ENCODE data around the gene CCL27. TPM values are rescaled to one million over a fixed set of nuclear protein-coding genes. Genes with fewer than 3 reads are reported as not detected.
"Not testable (repeated sequence)": the region's sequence is repeated elsewhere in the genome, so short reads cannot be mapped to it uniquely, and the experiment has no call there.

Gene CCL27
- total RNA-seq, 2 donors from 2014 or later, result 1.4 to 3.7 TPM

GRCh38 chr9:34652602-34653000 lies 9.9 kb downstream of the CCL27 start:
- no peak overlapping the region for H3K27ac Mint-ChIP-seq
- no peaks in the 10 kb centered on the region for H3K27me3 Mint-ChIP-seq (ENCODE audit: low read depth)
- H3K9me3 Mint-ChIP-seq, result no peaks in the 10 kb centered on the region
- ATAC-seq (replicated peaks in 1 of 2), result no peak
- no peak for DNase-seq
- H3K36me3 Mint-ChIP-seq (ENCODE audit: insufficient read depth in 2 of 2), result peaks cover 2 to 7% of the 10 kb centered on the region in 2 donors
- H3K4me3 Mint-ChIP-seq, result peak overlapping the region in 1 of 2 donors; percentile 55
- peaks cover 27% of the 10 kb centered on the region for H3K4me1 Mint-ChIP-seq (ENCODE audit: low read depth)

GRCh38 chr9:34651876-34652601 lies 10.4 kb downstream of the CCL27 start, which contains the start of gene IL11RA:
Gene IL11RA (plus strand): TSS chr9:34652185. CDS start chr9:34655218, 3,033 bp downstream.
- Mint-ChIP-seq H3K27me3 (ENCODE audit: low read depth) (no peaks in the 10 kb centered on the region), H3K9me3 (no peaks in the 10 kb centered on the region), H3K36me3 (ENCODE audit: insufficient read depth in 2 of 2) (peaks cover 3 to 7% of the 10 kb centered on the region in 2 donors), H3K4me3 (peak within 1 kb of the TSS; percentile 33 to 55), H3K27ac (peak within 1 kb of the TSS; percentile 3), H3K4me1 (ENCODE audit: low read depth) (peaks cover 32% of the 10 kb centered on the region)
- peak; percentile 88 to 91 for ATAC-seq (replicated peaks in 1 of 2)
- DNase-seq, result peak; percentile 63 to 70

DNA sequence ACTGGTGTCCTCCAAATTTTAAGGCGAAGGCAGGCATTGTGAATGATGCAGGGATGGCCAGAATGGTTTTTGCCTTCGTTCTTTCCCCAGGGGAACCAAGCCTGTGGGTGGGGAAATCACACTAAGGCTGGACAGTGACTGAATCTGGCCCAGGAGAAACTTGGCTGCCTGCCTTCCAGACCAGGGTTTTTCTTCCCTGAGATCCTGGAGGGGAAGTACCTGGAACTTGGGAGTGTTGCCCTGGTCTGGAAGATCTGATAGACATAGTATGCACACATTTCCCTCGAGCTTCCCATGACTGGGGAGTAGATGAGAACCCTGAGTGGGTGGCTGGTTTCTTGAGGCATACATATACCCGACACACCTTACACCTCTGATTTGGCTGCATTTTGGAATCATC lies 11.1 kb downstream of the CCL27 start:
- no peak for ATAC-seq (replicated peaks in 1 of 2)
- Mint-ChIP-seq H3K4me1 (ENCODE audit: low read depth) (peaks cover 33% of the 10 kb centered on the region), H3K27ac (no peak overlapping the region)

DNA sequence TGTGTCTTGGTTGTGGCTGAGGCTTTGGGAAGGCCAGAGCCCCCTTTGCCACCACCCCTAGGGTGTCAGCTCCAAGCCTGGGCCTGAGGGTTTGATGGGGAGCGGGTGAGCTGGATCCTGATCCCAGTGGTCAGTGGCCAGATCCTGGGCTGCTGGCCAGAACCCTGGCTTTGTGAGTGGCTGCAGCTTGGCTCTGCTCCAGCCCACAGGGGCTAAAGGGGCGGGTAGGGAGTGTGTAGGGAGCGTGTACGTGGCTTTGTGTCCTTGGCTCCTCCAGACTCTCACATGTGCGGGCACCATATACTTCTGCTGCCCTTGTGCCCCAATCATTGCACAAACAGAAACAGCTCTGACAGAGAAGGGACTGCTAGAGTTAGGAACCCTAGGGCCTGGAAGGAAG lies 11.6 kb downstream of the CCL27 start:
- DNase-seq (no peak), ATAC-seq (replicated peaks in 1 of 2) (no peak)
- Mint-ChIP-seq H3K36me3 (ENCODE audit: insufficient read depth in 2 of 2) (peaks cover 3 to 7% of the 10 kb centered on the region in 2 donors), H3K4me1 (ENCODE audit: low read depth) (peaks cover 38% of the 10 kb centered on the region), H3K27me3 (ENCODE audit: low read depth) (no peaks in the 10 kb centered on the region), H3K9me3 (no peaks in the 10 kb centered on the region), H3K27ac (no peak overlapping the region), H3K4me3 (no peak overlapping the region)

More for the DNA sequence above, 11.1 kb downstream of the CCL27 start:
- Mint-ChIP-seq H3K9me3 (no peaks in the 10 kb centered on the region), H3K27me3 (ENCODE audit: low read depth) (no peaks in the 10 kb centered on the region), H3K4me3 (no peak overlapping the region), H3K36me3 (ENCODE audit: insufficient read depth in 2 of 2) (peaks cover 3 to 7% of the 10 kb centered on the region in 2 donors)
- DNase-seq, result no peak

DNA sequence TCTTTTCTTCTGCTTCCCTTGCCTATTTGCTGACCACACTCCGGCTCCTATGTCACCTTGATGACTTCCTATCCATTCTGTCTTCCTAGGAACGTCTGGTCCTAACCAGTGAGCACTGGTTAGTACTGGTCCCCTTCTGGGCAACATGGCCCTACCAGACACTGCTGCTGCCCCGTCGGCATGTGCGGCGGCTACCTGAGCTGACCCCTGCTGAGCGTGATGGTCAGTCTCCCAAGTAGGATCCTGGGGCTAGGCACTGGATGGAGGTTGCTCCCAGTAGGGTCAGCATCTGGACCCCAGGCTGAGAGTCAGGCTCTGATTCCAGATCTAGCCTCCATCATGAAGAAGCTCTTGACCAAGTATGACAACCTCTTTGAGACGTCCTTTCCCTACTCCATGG lies 13.8 kb downstream of the CCL27 start:
- DNase-seq, result no peak
- Mint-ChIP-seq H3K27me3 (ENCODE audit: low read depth) (no peaks in the 10 kb centered on the region), H3K4me3 (peak overlapping the region; percentile 7 to 92), H3K9me3 (no peaks in the 10 kb centered on the region), H3K27ac (peak overlapping the region; percentile 11), H3K36me3 (ENCODE audit: insufficient read depth in 2 of 2) (peaks cover 3 to 7% of the 10 kb centered on the region in 2 donors), H3K4me1 (ENCODE audit: low read depth) (peaks cover 39% of the 10 kb centered on the region)
- no peak for ATAC-seq (replicated peaks in 1 of 2)

DNA sequence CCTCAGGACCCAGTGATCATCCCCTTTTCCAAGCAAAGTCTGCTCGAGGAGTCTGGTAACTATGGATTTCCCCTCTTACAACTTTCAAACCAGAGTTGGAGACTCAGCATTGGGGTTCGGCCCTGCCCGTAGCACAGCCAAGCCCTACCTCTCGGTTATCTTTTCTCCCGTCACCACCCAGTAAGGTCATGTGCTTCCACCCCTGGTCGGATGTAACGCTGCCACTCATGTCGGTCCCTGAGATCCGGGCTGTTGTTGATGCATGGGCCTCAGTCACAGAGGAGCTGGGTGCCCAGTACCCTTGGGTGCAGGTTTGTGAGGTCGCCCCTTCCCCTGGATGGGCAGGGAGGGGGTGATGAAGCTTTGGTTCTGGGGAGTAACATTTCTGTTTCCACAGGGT lies 14.8 kb downstream of the CCL27 start:
- Mint-ChIP-seq H3K4me3 (peak overlapping the region; percentile 92 to 93), H3K36me3 (ENCODE audit: insufficient read depth in 2 of 2) (peaks cover 3 to 7% of the 10 kb centered on the region in 2 donors), H3K4me1 (ENCODE audit: low read depth) (peaks cover 31% of the 10 kb centered on the region), H3K27ac (peak overlapping the region; percentile 77), H3K9me3 (no peaks in the 10 kb centered on the region), H3K27me3 (ENCODE audit: low read depth) (no peaks in the 10 kb centered on the region)
- no peak for ATAC-seq (replicated peaks in 1 of 2)
- DNase-seq, result peak in 1 of 2 donors; percentile 9

DNA sequence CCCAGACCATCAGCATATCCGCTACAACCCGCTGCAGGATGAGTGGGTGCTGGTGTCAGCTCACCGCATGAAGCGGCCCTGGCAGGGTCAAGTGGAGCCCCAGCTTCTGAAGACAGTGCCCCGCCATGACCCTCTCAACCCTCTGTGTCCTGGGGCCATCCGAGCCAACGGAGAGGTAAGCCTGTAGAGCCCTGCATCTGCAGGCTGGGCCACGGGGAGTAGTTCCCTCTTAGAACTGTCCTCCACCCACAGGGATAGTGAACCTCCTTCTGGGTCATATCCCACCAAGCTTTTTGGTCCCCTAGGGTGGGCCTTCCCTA lies 15.4 kb downstream of the CCL27 start:
- Mint-ChIP-seq H3K4me1 (ENCODE audit: low read depth) (peaks cover 25% of the 10 kb centered on the region), H3K9me3 (no peaks in the 10 kb centered on the region), H3K27ac (peak overlapping the region; percentile 77), H3K36me3 (ENCODE audit: insufficient read depth in 2 of 2) (peaks cover 3 to 7% of the 10 kb centered on the region in 2 donors), H3K27me3 (ENCODE audit: low read depth) (no peaks in the 10 kb centered on the region), H3K4me3 (peak overlapping the region; percentile 92 to 93)
- DNase-seq (no peak), ATAC-seq (replicated peaks in 1 of 2) (no peak)

DNA sequence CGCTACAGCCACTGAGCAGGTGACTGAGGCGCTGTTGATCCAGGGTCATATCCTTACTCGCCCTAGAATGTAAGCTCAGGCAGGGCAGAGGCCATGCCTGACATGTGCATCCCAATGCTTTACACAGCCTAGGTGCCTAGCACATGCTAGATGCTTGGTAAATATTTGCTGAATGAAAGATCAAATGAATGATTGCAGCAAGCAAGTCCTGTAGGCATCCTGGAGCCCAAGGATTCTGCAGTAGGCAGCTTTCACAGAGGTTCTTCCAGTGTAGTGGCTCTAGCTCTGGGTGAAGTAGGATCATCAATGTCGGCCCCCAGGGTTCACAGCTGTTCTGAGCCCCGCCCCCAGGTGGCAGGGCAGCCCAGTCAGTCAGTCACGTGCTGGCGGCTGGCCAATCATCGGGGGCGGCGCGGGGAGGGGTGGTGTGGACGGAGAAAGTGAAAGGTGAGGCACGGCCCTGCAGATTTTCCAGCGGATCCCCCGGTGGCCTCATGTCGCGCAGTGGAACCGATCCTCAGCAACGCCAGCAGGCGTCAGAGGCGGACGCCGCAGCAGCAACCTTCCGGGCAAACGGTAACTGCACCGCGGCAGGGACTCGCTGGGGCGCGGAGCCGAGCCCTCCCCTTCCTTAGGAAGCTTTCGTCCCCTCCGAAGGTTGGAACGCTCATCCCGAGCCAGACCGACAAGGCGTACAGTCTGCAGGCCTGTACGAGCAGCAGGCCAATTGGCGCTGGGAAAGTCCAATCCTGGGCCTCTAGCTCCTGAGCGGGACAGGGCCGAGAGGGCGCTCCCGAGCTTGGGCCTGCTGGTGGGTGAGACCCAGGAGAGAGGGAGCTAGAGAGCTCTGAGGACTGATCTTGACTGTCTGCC lies 16.0 kb downstream of the CCL27 start, which contains the start of gene GALT:
GALT (plus strand) TSS at position 465 of the 873 bp plus-strand sequence; CDS start at position 495, 30 bp downstream.
- Mint-ChIP-seq H3K36me3 (ENCODE audit: insufficient read depth in 2 of 2) (peaks cover 3 to 7% of the 10 kb centered on the region in 2 donors), H3K4me3 (peak within 1 kb of the TSS; percentile 92 to 93), H3K4me1 (ENCODE audit: low read depth) (peaks cover 22% of the 10 kb centered on the region), H3K9me3 (no peaks in the 10 kb centered on the region), H3K27ac (peak within 1 kb of the TSS; percentile 77), H3K27me3 (ENCODE audit: low read depth) (no peaks in the 10 kb centered on the region)
- DNase-seq, result peak; percentile 98
- ATAC-seq (replicated peaks in 1 of 2), result peak; percentile 85 to 87

DNA sequence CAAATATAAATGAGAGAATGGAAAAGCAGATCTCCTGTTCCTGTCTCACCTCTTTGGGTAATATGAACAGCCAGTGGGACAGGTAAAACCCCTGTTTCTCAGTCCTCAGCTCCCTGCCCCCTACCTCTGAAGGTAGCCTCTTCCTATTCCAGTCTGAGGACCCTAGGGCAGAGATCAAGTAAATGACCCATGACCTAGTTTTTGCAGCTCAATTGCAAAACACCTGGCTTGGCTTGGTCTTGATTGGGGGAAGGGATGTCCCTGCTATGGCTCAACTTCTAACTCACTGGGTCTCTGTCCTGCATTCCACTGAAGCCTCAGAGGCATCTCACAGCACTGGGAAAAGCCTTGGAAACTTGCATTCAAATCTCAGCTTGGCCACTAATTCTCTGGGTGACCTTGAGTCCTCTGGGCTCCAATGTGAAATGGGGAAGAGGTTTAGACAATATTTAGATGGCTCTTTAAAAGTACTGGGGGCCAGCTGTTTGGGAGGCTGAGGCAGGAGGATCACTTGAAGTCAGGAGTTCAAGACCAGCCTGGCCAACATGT lies 17.6 kb downstream of the CCL27 start:
- Mint-ChIP-seq H3K9me3 (no peaks in the 10 kb centered on the region), H3K36me3 (ENCODE audit: insufficient read depth in 2 of 2) (peaks cover 3 to 7% of the 10 kb centered on the region in 2 donors), H3K27ac (no peak overlapping the region), H3K4me3 (no peak overlapping the region), H3K4me1 (ENCODE audit: low read depth) (peaks cover 24% of the 10 kb centered on the region), H3K27me3 (ENCODE audit: low read depth) (no peaks in the 10 kb centered on the region)
- ATAC-seq (replicated peaks in 1 of 2) (no peak), DNase-seq (no peak)

DNA sequence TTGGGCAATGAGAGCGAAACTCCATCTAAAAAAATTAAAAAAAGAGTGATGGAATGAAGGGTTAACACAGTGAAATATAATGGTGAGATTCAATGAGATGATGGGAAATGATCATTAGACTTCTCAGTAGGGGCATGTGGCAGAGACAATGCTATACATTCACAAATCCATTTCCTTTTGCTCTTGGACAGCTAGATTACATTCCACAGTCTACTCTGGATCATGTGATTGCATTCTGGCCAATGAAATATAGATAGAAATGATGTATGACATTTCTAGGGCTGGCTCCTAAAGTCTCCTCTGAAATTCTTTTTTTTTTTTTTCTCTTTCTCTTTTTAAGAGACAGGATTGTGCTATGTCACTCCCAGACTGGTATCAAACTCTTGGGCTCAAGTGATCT lies 19.8 kb downstream of the CCL27 start:
- Mint-ChIP-seq H3K4me3 (no peak overlapping the region), H3K9me3 (no peaks in the 10 kb centered on the region), H3K27ac (no peak overlapping the region), H3K36me3 (ENCODE audit: insufficient read depth in 2 of 2) (peaks cover 0 to 1% of the 10 kb centered on the region in 2 donors), H3K27me3 (ENCODE audit: low read depth) (no peaks in the 10 kb centered on the region), H3K4me1 (ENCODE audit: low read depth) (peaks cover 29% of the 10 kb centered on the region)
- ATAC-seq (replicated peaks in 1 of 2), result no peak
- DNase-seq, result no peak

- not testable (repeated sequence) for H3K27me3 Mint-ChIP-seq (ENCODE audit: low read depth); DNase-seq; H3K4me3 Mint-ChIP-seq; H3K9me3 Mint-ChIP-seq; H3K36me3 Mint-ChIP-seq (ENCODE audit: insufficient read depth in 2 of 2); H3K27ac Mint-ChIP-seq; ATAC-seq (replicated peaks in 1 of 2)
- peaks cover 44% of the 10 kb centered on the region for H3K4me1 Mint-ChIP-seq (ENCODE audit: low read depth)
Measured at GRCh38 chr9:34639322-34639721, 23.1 kb downstream of the CCL27 start.

DNA sequence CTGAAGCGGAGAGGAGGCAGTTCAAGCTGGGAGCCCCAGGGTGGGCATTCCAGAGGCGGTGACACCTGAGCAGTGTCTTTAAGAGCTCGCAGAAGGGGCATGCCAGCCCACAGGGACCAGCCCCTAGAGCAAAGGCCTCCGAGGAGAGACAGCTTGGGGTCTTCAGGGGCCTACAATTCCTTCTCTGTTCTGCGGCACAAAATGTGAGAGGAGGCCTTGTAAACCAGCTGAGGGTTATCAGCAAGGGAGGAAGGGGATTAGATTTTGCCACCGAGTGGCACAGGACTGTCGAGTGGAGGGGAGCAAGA lies 24.4 kb downstream of the CCL27 start:
- Mint-ChIP-seq H3K36me3 (ENCODE audit: insufficient read depth in 2 of 2) (no peaks in the 10 kb centered on the region), H3K4me3 (peak overlapping the region; percentile 88 to 98), H3K4me1 (ENCODE audit: low read depth) (peaks cover 52% of the 10 kb centered on the region), H3K27me3 (ENCODE audit: low read depth) (no peaks in the 10 kb centered on the region), H3K27ac (peak overlapping the region; percentile 97), H3K9me3 (no peaks in the 10 kb centered on the region)
- peak in 1 of 2 donors; percentile 11 for DNase-seq
- no peak for ATAC-seq (replicated peaks in 1 of 2)
